ENCODE data around the gene SLC49A4. TPM values are rescaled to one million over a fixed set of nuclear protein-coding genes. Genes with fewer than 3 reads are reported as not detected.

SLC49A4 gene
- total RNA-seq, 1 experiment from 2014 or later, result 49.5 TPM

DNA sequence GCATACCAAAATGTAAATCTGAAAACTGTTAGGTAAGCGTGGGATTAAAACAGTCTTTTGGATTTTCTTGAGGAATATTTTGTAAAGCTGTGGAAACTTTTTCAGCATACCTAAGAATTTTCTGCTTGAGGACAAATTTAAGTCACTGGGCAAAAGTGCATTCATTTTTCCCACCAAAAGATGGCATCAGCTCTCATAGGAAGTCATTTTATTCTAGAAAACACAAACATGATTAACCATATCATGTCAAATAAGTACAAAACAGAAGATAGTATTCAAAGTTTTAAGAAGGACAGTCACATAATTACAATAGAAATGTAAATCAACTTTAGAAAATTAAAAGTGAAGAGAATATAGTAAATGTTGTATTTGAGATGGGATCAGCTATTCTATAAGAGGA, 63.5 kb downstream of the SLC49A4 start:
- peak; percentile 16 for DNase-seq (ENCODE audit: low spot score)

DNA sequence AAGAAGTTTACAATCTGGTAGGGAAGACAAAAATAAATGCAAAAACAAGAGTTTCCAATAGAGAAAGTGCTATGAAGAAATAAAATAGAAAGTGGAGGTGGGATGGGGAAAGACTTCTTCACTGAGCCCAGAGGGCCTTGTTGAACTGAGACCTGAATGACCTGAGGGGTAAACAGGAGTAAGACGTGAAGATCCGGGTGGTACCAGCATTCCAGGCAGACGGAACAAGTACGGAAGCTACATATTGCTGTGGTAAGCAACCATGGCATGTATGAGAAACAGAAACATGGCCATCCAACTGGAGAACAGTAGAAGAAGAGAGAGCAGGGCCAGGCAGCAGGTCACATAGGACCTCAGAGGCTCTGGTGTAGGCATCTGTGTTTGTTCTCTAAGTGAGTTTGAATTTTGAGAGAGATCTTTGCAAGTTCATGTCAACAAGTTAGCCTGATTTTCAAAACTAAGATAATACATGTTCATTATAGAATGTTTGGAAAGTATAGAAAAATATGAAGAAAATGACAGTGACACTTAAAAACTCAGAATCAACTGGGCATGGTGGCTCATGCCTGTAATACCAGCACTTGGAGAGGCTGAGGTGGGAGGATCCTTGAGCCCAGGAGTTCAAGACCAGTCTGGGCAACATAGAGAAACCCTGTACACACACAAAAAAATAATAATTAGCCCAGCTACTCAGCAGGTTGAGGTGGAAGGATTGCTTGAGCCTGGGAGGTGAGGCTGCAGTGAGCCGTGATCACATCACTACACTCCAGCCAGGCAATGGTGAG, 64.3 kb downstream of the SLC49A4 start:
- DNase-seq (ENCODE audit: low spot score), result no peak

DNA sequence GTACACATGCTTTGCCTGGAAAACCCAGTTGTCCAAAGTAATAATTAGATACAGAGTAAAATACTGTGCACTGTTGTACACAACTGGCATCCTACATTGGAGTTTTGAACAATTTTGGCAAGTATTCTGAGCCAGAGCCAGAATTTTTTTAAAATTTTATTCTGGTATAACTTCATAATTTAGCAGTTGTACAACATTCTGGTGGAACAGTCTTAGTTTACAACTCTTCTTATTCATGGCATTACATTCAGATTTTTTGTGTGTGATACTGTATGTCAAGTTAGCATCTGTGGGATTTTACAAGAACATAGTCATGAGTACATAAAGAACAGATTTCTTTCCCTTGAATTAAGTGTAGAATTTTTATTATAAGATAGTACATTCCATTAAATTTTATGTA, 67.5 kb downstream of the SLC49A4 start:
- no peak for DNase-seq (ENCODE audit: low spot score)

GRCh38 chr3:122864498-122864897, 69.6 kb downstream of the SLC49A4 start:
- DNase-seq (ENCODE audit: low spot score), result no peak

DNA sequence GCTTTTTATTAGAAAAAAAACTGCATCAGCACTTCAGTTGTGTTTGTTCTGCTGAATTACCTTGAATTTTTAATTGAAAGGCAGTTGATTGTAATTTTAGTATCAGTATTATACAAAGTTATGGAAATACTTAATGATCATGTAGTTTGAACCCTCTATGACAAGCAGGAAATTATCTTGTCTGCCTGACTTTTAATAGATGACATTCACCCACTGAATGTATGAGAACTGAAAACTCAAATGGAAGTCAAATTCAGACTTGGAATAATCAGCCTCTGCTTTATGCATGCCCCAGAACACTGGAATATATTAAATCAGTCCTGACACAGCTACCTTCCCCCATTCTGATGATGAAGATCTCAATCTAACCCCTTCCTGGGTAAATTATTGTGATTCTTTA, 73.5 kb downstream of the SLC49A4 start:
- DNase-seq (ENCODE audit: low spot score), result no peak

DNA sequence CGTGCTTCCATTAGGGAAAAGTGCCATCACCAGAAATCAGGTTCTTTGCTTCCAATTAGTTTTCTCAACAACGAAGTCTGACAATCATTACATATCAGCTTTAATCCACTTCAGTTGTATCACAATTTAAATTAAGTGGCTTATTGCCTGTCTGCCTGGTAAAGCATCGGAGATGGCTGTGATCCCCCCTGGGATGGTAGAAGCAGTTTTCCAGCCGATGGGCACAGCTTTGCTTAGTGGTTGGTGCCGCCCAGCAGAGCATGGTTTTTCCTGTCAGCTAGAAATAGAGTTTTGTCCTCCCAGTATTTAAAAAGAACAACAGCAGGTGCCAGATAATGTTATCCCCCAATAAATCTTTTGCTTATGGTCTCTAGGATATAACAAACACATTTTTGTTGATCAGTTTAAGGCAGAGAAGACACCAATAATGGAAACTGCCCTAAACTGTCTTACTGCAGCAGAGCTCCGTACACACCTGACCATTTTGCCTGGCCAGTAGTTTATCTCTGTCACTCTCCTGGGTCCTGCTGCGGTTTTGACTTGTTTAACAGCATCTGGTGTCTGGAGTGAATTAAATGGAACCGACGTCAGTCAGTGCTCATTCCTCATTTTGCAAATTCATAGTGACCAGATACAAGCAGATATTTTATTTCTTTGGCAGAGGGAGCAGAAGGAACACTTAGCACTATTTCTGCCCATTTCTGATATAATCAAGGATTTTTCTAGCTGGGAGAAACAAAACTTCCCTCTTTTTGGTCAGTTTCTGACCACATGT, 79.1 kb downstream of the SLC49A4 start:
- no peak for DNase-seq (ENCODE audit: low spot score)

- DNase-seq (ENCODE audit: low spot score), result no peak
Observed at GRCh38 chr3:122875547-122876127, 80.8 kb downstream of the SLC49A4 start.

- DNase-seq (ENCODE audit: low spot score), result no peak
Observed at GRCh38 chr3:122880173-122880572, 85.3 kb downstream of the SLC49A4 start.

- no peak for DNase-seq (ENCODE audit: low spot score)
Observed at GRCh38 chr3:122880624-122881023, 85.8 kb downstream of the SLC49A4 start.

DNA sequence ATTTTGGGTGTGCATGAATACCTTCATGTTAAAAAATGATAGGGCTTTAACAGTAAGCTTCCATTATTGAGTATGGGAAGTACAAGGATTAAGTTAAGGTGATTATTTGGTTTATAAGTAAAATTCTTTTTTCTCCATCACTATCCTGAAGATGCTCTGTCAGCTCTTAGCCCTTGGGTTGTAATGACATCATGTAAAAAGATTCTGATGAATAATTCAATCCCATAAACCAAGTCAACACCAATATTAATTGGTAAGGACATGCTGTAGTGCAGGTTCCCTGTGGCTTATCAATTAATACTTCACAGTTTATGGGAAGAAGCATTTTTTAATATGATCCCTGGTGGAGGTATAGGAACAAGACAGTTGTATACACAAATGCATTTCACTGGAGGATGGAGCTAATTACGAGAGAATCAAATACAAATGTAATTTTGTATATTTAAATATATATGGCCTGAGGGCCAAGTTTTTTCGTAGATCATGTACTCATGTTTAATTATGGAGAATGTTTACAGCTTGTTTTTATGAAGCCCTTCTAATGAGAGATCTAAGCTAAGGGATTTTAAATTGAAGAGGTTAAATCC, 87.6 kb downstream of the SLC49A4 start:
- no peak for DNase-seq (ENCODE audit: low spot score)

GRCh38 chr3:122886251-122886650, 91.4 kb downstream of the SLC49A4 start:
- no peak for DNase-seq (ENCODE audit: low spot score)

GRCh38 chr3:122886946-122887345, 92.1 kb downstream of the SLC49A4 start:
- no peak for DNase-seq (ENCODE audit: low spot score)

DNA sequence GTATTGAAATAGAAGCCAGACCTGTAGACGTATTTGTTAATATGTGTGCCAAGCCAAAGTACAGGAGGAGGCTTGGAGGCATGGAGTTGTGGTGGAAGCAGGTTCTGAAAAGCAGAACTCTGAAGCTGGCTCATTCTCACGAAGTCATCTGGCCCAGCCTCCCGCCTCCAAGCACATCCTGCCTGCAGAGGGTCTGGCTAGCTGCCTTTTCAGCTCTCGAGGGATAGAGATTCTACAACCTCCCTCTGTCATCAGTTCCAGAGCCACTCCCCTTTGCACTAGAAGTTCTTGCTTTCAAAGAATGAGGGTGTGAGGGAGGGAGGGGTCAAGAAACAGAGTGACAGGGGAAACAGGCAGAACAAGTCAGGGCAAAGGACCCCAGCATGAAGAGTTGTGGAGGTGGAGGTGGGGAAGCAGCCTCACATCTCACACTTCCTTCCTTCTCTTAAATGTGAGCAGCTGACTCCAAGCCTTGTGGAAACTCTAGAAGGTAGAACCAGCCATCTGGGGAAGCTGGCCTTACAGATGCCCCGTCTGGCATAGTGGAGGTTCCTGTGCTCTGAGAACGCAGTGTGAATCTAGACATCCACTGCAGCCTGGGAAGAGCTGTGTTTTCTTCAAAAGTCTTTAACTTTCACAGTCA, 95.3 kb downstream of the SLC49A4 start:
- DNase-seq (ENCODE audit: low spot score), result peak; percentile 37

DNA sequence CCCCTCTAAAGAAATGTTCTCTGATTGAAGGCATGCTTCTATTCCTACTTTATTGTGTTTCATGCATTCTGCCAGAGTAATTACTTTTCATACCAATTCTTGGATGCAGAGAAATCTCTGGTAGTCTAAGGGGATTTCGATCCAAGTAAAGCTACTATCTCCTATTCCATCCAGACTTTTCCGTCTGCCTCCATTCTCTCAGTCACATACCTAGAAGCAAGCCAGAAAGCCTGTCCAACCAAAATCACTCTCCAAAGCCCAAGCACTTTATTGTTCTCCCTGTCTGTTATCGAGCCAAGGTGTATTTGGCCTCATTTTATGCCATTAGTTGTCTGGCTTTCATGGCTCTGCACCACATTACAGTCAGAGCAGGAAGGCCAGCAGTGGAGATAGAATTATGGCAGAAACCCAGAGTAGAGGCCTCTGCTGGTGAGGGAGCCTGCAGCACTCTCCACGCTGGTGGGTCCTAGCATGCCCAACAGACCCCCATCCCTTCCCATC, 95.9 kb downstream of the SLC49A4 start:
- no peak for DNase-seq (ENCODE audit: low spot score)

GRCh38 chr3:122892118-122892960, 97.5 kb downstream of the SLC49A4 start:
- no peak for DNase-seq (ENCODE audit: low spot score)

DNA sequence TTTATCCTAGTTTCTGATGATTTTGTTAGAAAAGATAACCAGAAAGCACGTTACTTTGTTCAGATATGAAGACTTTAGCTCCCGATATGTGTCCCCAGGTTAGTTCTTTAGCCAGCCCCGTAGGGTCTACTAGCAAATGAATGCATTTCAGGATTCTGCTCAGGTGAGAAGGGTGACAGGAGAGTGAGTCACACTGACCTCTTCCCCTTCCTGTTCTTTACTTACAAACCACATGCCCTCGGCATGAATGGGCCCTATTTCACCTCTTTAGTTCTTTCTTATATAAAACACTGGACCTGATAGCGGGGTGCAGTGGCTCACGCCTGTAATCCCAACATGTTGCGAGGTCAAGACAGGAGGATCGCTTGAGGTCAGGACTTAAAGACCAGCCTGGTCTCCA, 98.4 kb downstream of the SLC49A4 start:
- DNase-seq (ENCODE audit: low spot score), result peak; percentile 48

DNA sequence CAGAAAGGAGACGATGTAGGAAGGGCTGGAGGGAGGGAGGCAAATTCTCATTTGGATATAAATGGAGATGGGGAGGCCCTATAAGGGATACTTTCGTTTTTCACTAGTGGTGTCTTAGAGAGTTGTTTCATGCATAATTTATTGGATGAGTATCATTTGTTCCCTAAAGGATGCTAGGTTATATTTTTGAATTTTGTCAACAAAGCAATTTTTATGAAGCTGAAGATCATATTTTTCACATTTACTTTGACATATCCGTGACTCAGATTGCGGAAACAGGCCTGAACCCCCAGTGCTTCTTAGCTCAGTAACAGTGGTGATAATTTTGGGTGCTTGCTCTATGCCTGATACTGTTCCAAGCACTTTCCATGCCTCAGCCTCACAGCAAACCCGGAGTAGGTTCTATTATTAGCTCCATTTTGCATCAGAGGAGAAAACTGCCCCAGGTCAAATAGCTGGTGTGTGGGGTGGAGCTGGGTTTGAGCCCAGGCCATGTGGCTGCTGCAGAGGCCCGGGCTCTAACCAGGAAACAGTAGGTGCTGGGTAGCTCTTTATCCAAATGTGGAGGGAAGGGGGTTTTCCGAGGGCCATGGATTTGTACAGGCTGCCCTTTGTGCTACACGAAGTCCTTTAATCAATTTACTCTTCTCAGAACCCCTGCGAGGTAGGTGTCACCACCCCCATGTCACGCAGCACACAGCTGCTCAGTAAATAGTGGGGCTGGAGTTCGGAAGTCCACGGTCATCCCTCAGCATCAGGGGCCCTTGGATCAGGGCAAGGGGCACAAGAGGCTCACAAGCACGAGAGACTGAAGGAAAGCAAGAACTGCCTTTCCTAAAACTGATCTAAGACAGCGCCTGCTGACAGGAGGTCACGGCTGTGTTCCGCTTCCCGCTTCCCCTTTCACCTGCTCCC, 99.1 kb downstream of the SLC49A4 start:
- DNase-seq (ENCODE audit: low spot score), result no peak

GRCh38 chr3:122898298-122898697, 103.4 kb downstream of the SLC49A4 start:
- DNase-seq (ENCODE audit: low spot score), result no peak

- DNase-seq (ENCODE audit: low spot score), result peak; percentile 41
Observed at GRCh38 chr3:122902326-122902725, 107.5 kb downstream of the SLC49A4 start.

DNA sequence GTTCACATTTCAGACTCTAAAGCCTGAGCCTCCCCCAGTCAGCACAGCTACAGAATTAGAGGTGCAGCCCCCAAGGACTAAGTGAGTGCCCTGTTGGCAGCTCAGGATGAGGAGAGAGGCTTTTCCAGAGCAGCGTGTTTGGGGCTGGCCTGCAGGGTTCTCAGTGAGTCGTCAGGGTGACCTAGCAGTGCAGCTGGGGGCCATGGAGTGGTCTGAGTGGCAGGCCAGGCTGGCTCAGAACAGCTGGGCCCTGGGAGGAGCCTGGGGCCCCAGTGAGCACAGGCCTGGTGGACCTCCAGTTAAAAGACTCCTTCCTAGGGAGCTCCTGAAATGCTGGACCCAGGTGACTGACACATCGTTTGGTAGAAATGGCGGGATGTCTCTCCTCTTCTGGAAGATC, 108.3 kb downstream of the SLC49A4 start:
- no peak for DNase-seq (ENCODE audit: low spot score)

All from A172 (cell line).